H1 (cell line): ENCODE results near the gene SH3D19. TPM values are rescaled to one million over a fixed set of nuclear protein-coding genes. Genes with fewer than 3 reads are reported as not detected.

Experiments
- CTCF ChIA-PET: fragments of 300-600 bp; sonication (Branson Sonifier 250); formaldehyde crosslinking; loops from one replicate; lab custom pipeline; 2021; ENCODE audit not compliant: partially characterized antibody; lab: Charles Lee
- POLR2A ChIA-PET: fragments of 300-600 bp; sonication (Branson Sonifier 250); formaldehyde crosslinking; loops from one replicate; lab custom pipeline; 2021; ENCODE audit warnings: inconsistent platforms; ENCODE audit not compliant: partially characterized antibody; lab: Charles Lee
- DNase-seq, 2 experiments: peaks; one replicate each; pipeline versions ENCODE4 v3.0.0 to v3.0.0-alpha.2; 2010 to 2022; ENCODE audit warnings: low spot score in 2 of 2, low read depth in 1 of 2, mixed read lengths in 1 of 2
- FAIRE-seq: peaks from 2 replicates; lab custom pipeline; 2011; peaks lifted over from hg19 to GRCh38; lab: Jason Lieb, UNC
- H2AFZ ChIP-seq: 2 replicates; pipeline ENCODE4 v1.8.1; 2012; ENCODE audit warnings: low read length, inconsistent platforms
- H2AK5ac ChIP-seq: 2 replicates; pipeline ENCODE4 v1.6.1; 2013; ENCODE audit warnings: low read depth, low read length
- H2BK120ac ChIP-seq: replicated peaks from 2 replicates; pipeline ENCODE3; 2013; ENCODE audit warnings: low read depth, low read length, inconsistent platforms
- H2BK12ac ChIP-seq: 2 replicates; pipeline ENCODE4 v1.6.1; 2013; ENCODE audit warnings: low read depth, low read length
- H2BK15ac ChIP-seq: 2 replicates; pipeline ENCODE4 v1.6.1; 2013; ENCODE audit warnings: low read length
- H2BK20ac ChIP-seq: 2 replicates; pipeline ENCODE4 v1.6.1; 2013; ENCODE audit warnings: low read length
- H2BK5ac ChIP-seq: 2 replicates; pipeline ENCODE4 v1.6.1; 2013; ENCODE audit warnings: low read depth, low read length
- H3K14ac ChIP-seq: 2 replicates; pipeline ENCODE4 v1.6.1; 2013; ENCODE audit warnings: inconsistent platforms; ENCODE audit not compliant: insufficient read length
- H3K18ac ChIP-seq: 2 replicates; pipeline ENCODE4 v1.6.1; 2013; ENCODE audit warnings: low read length; ENCODE audit errors: extremely low read depth
- H3K23ac ChIP-seq: 2 replicates; pipeline ENCODE4 v1.6.1; 2013; ENCODE audit warnings: inconsistent platforms; ENCODE audit not compliant: insufficient read length
- H3K23me2 ChIP-seq: 2 replicates; pipeline ENCODE4 v1.6.1; 2013; ENCODE audit warnings: low read depth, low read length
- H3K27ac ChIP-seq: 2 replicates; pipeline ENCODE4 v1.6.1; 2011; ENCODE audit warnings: low read depth, low read length, inconsistent platforms
- H3K27me3 ChIP-seq, 4 experiments: replicated peaks in 1 of 4; 1 replicate in 1 of 4; 2 replicates in 3 of 4; pipeline versions ENCODE4 v1.6.1 to v1.8.1; 2011 to 2013; ENCODE audit warnings: low read length in 3 of 4, mild to moderate bottlenecking in 3 of 4, inconsistent platforms in 2 of 4, mixed read lengths in 2 of 4, moderate library complexity in 1 of 4; ENCODE audit not compliant: control insufficient read depth in 3 of 4, insufficient read depth in 3 of 4; ENCODE audit errors: extremely low read depth in 1 of 4
- H3K36me3 ChIP-seq, 4 experiments: 2 replicates each; pipeline versions ENCODE4 v1.6.1 to v1.8.1; 2011 to 2013; ENCODE audit warnings: mild to moderate bottlenecking in 4 of 4, low read length in 3 of 4, moderate library complexity in 2 of 4, control low read depth in 1 of 4, inconsistent platforms in 1 of 4; ENCODE audit not compliant: insufficient read depth in 4 of 4, control insufficient read depth in 2 of 4
- H3K4ac ChIP-seq: replicated peaks from 2 replicates; pipeline ENCODE3; 2013; ENCODE audit warnings: low read length, low read depth, mixed read lengths, inconsistent platforms; ENCODE audit not compliant: insufficient read length
- H3K4me1 ChIP-seq, 4 experiments: replicated peaks in 1 of 4; 1 replicate in 1 of 4; 2 replicates in 3 of 4; pipeline versions ENCODE4 v1.6.1 to v1.8.1; 2011 to 2013; ENCODE audit warnings: low read length in 3 of 4, inconsistent platforms in 2 of 4, mixed read lengths in 1 of 4; ENCODE audit not compliant: insufficient read depth in 4 of 4, control insufficient read depth in 3 of 4
- H3K4me2 ChIP-seq, 2 experiments: 2 replicates each; pipeline versions ENCODE4 v1.6.1 to v1.8.1; 2011 to 2013; ENCODE audit warnings: low read depth in 2 of 2, low read length in 2 of 2, control low read depth in 1 of 2, inconsistent platforms in 1 of 2, mild to moderate bottlenecking in 1 of 2; ENCODE audit not compliant: insufficient read depth in 1 of 2
- H3K4me3 ChIP-seq, 4 experiments: fragments of 200-600, 300-600 bp in 1 of 4; sonication (generic), shearing (Covaris generic), sonication (Bioruptor Twin) in 1 of 4; 2 replicates each; pipeline versions ENCODE4 v1.5.1 to v1.8.1; 2011 to 2016; ENCODE audit warnings: low read length in 4 of 4, low read depth in 3 of 4, control low read depth in 2 of 4, inconsistent platforms in 2 of 4, mild to moderate bottlenecking in 2 of 4, mixed read lengths in 1 of 4, moderate library complexity in 1 of 4; ENCODE audit not compliant: insufficient read depth in 2 of 4; ENCODE audit errors: extremely low read depth in 1 of 4
- H3K56ac ChIP-seq: replicated peaks from 2 replicates; pipeline ENCODE3; 2013; ENCODE audit warnings: low read depth, mild to moderate bottlenecking, mixed read lengths, low read length, inconsistent platforms; ENCODE audit not compliant: insufficient read length
- H3K79me1 ChIP-seq: 2 replicates; pipeline ENCODE4 v1.6.1; 2013; ENCODE audit warnings: low read depth, low read length, control low read depth
- H3K79me2 ChIP-seq, 2 experiments: 2 replicates each; pipeline versions ENCODE4 v1.6.1 to v1.8.1; 2012 to 2013; ENCODE audit warnings: low read length in 2 of 2, mild to moderate bottlenecking in 2 of 2, inconsistent platforms in 1 of 2; ENCODE audit not compliant: insufficient read depth in 2 of 2, control insufficient read depth in 1 of 2
- H3K9ac ChIP-seq, 4 experiments: replicated peaks in 1 of 4; 1 replicate in 1 of 4; 2 replicates in 3 of 4; pipeline versions ENCODE4 v1.6.1 to v1.8.1; 2011 to 2013; ENCODE audit warnings: low read depth in 3 of 4, low read length in 3 of 4, control low read depth in 2 of 4, mild to moderate bottlenecking in 2 of 4, moderate library complexity in 2 of 4, inconsistent platforms in 1 of 4; ENCODE audit errors: extremely low read depth in 1 of 4
- H3K9me3 ChIP-seq, 2 experiments: 2 replicates each; pipeline versions ENCODE4 v1.6.1 to v1.8.1; 2012 to 2013; ENCODE audit warnings: mild to moderate bottlenecking in 2 of 2, moderate library complexity in 2 of 2, control low read depth in 1 of 2, inconsistent platforms in 1 of 2, low read depth in 1 of 2, low read length in 1 of 2, mixed read lengths in 1 of 2; ENCODE audit not compliant: insufficient read depth in 2 of 2
- H4K20me1 ChIP-seq, 2 experiments: replicated peaks in 1 of 2; 2 replicates each; pipeline versions ENCODE3 to v1.8.1; 2011 to 2013; ENCODE audit warnings: inconsistent platforms in 2 of 2, low read length in 2 of 2, mild to moderate bottlenecking in 1 of 2; ENCODE audit not compliant: insufficient read depth in 2 of 2, control insufficient read depth in 1 of 2
- H4K5ac ChIP-seq: 2 replicates; pipeline ENCODE4 v1.6.1; 2013; ENCODE audit warnings: low read length, low read depth, mixed read lengths, inconsistent platforms; ENCODE audit not compliant: insufficient read length
- H4K8ac ChIP-seq: 2 replicates; pipeline ENCODE4 v1.8.0; 2013; ENCODE audit warnings: mild to moderate bottlenecking, moderate library complexity, low read length, inconsistent platforms; ENCODE audit not compliant: insufficient read depth; ENCODE audit errors: extremely low read depth
- H4K91ac ChIP-seq: replicated peaks from 2 replicates; pipeline ENCODE3; 2013; ENCODE audit warnings: low read length, mixed read lengths, inconsistent platforms; ENCODE audit not compliant: insufficient read length
- CHD2 ChIP-seq: IDR thresholded peaks from 2 replicates; pipeline ENCODE4 v1.6.1; 2012; ENCODE audit warnings: low read length, improper control_type of control experiment
- POLR2AphosphoS5 ChIP-seq: IDR thresholded peaks from 2 replicates; pipeline ENCODE4 v1.6.1; 2011; ENCODE audit warnings: low read depth, low read length
- WGBS, 2 experiments: shearing (Covaris generic) in 1 of 2; methylation state at CpG; one replicate each; pipeline versions ENCODE4 v1.1.6 to v1.1.7; 2013 to 2015; ENCODE audit warnings: low lambda C conversion rate in 2 of 2, mixed read lengths in 2 of 2, inconsistent platforms in 1 of 2, low coverage in 1 of 2, missing lambda C conversion rate in 1 of 2; ENCODE audit not compliant: insufficient replicate concordance in 2 of 2, insufficient coverage in 1 of 2, insufficient read length in 1 of 2; ENCODE audit errors: extremely low coverage in 1 of 2, missing lambda C conversion rate in 1 of 2; 5-methylcytosine and 5-hydroxymethylcytosine counted together
- polyA plus RNA-seq, 7 experiments: library from polyadenylated mRNA; depleted of rRNA in 3 of 7; stranded (reverse) in 5 of 7; unstranded in 2 of 7; fragments of >200 nt in 5 of 7; fragments of 200-250 nt in 2 of 7; gene quantifications; 1 replicate in 5 of 7; 2 replicates in 1 of 7; 4 replicates in 1 of 7; pipeline versions ENCODE4 v1.2.1 to v1.2.3, GENCODE V29; 2011 to 2013; ENCODE audit warnings: missing spikeins in 2 of 7, mixed read lengths in 2 of 7
- total RNA-seq: library from RNA; stranded (reverse); fragmentation: NEBNext Ultra II Directional; extraction: Animal tissue kit (Norgen Biotek cat#: 25700); gene quantifications from 2 replicates; pipeline ENCODE4 v1.2.1, GENCODE V29; 2021

SH3D19 gene
- total and polyA plus RNA-seq, 2 of the 8 experiments (the other 6 are each of a cell fraction or from before 2014, with no cell fraction given), result 11.7 to 51.3 TPM

- Histone ChIP-seq H3K4me1 (peaks cover 0 to 1% (median 0%) of the 10 kb centered on the region in 4 experiments; a peak in 1 of 7 replicates), H3K4ac (no peak overlapping the region), H4K20me1 (peaks cover 7 to 19% of the 10 kb centered on the region in 2 experiments), H2AK5ac (no peak overlapping the region), H2BK5ac (no peak overlapping the region), H3K23me2 (peaks cover 1% of the 10 kb centered on the region), H2BK12ac (no peak overlapping the region), H3K27me3 (no peaks in the 10 kb centered on the region), H3K36me3 (peaks cover 33 to 77% (median 70%) of the 10 kb centered on the region in 4 experiments), H4K8ac (peak overlapping the region; percentile 35; the same call in 1 of the 2 replicates), H3K4me2 (no peak overlapping the region), H2BK20ac (no peak overlapping the region), H3K56ac (no peak overlapping the region), H3K9me3 (no peaks in the 10 kb centered on the region), H2BK15ac (no peak overlapping the region), H3K18ac (0 out of 2 replicates have a peak overlapping the region, but pooled peaks have one; percentile 39), H3K79me2 (peaks cover 5 to 24% of the 10 kb centered on the region in 2 experiments; a peak in 3 of 4 replicates), H3K14ac (no peak overlapping the region), H3K79me1 (no peaks in the 10 kb centered on the region), H2BK120ac (no peak overlapping the region), H3K4me3 (no peak overlapping the region), H3K27ac (no peak overlapping the region), H3K23ac (no peak overlapping the region), H3K9ac (no peak overlapping the region), H4K91ac (no peak overlapping the region), H2AFZ (no peak overlapping the region), H4K5ac (no peak overlapping the region)
- FAIRE-seq (no peak), DNase-seq (no peak)
- ChIA-PET POLR2A (interaction anchor here (0.7 to 9.1 kb wide), 10 partner anchors 8 to 760 kb away, joined by 3 to 145 read pairs (median 4); partner anchors contain the start of gene LRBA), CTCF (interaction anchor here (0.7 to 1.0 kb wide), 2 partner anchors 12 to 57 kb away, joined by 3 read pairs; no protein-coding TSS in a partner anchor)
- WGBS, 2 experiments, result 91% methylated on average over 5 of the region's 5 CpGs; no CpG with 5 or more reads in 1 of the 2 experiments
- TF ChIP-seq CHD2 (no peak), POLR2AphosphoS5 (peak; percentile 91)
These were observed 219.9 kb downstream of the SH3D19 start for GRCh38 chr4:151105454-151106032.
